WERI-Rb-1 (cell line): Measurements from ENCODE around the gene CUX1.

Experiments used
- DNase-seq: peaks from one replicate; pipeline ENCODE4 v3.0.0-alpha.2; 2020
- H3K27ac ChIP-seq: fragments of 250-450 bp; sonication (Bioruptor Pico); 2 replicates; pipeline ENCODE4 v1.5.1; 2020; ENCODE audit warnings: mild to moderate bottlenecking, moderate library complexity
- H3K27me3 ChIP-seq: fragments of 250-450 bp; sonication (Bioruptor Pico); 2 replicates; pipeline ENCODE4 v1.5.1; 2021; ENCODE audit warnings: mild to moderate bottlenecking, low read depth, moderate library complexity; ENCODE audit not compliant: insufficient read depth, severe bottlenecking
- H3K36me3 ChIP-seq: fragments of 250-450 bp; sonication (Bioruptor Pico); 2 replicates; pipeline ENCODE4 v1.5.1; 2020; ENCODE audit warnings: mild to moderate bottlenecking, moderate library complexity
- H3K4me3 ChIP-seq: 2 replicates; pipeline ENCODE4 v1.5.1; 2011; ENCODE audit warnings: low read depth, mild to moderate bottlenecking, control low read depth, low read length
- H3K9me3 ChIP-seq: fragments of 250-450 bp; sonication (Bioruptor Pico); 2 replicates; pipeline ENCODE4 v1.5.1; 2021; ENCODE audit warnings: mild to moderate bottlenecking, moderate library complexity; ENCODE audit not compliant: severe bottlenecking
- TF ChIP-seq, protein P1 (sequence below): IDR thresholded peaks from 2 replicates; pipeline ENCODE4 v1.5.1; 2011; ENCODE audit warnings: low read depth, mild to moderate bottlenecking, control low read depth, inconsistent platforms, low read length

Gene CUX1

DNA sequence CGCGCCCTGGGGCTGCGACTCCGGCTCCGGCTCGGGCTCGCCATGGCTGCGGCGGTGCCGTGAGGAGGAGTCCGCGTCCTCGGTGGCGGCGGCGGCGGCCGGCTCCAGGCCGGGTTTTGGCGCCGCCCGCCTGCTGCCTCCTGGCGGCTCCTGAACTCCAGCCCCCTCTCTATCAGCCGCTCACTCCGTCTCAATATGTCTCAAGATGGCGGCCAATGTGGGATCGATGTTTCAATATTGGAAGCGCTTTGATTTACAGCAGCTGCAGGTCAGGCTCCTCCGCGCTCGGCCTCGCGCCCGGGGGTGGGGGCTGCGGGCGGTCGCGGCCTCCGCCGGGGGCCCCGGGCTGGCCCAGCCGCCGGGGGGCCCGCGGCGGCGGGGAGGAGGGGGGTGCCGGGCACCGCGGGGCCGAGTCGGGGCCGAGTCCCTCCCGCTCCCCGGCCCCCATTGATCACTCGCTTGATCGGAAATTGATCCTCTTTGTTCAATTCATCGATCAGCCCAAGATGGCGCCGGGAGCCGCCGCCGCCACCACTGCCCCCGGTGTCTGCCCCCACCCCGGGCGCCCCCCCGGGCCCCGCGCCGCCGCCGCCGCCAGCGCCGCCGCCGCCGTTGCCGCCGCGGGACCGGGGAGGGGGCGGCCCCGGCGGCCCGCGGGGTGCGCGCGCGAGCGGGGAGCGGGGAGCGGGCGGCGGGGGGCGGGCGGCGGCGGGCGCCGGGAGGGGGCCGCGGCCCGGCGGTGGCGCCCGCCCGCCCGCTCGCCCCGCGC lies 1.4 kb upstream of the CUX1 start:
- Histone ChIP-seq H3K27me3 (peaks cover 5% of the 10 kb centered on the region), H3K36me3 (no peaks in the 10 kb centered on the region; the same call in none of the 2 replicates), H3K9me3 (no peaks in the 10 kb centered on the region), H3K4me3 (peak overlapping the region; percentile 41), H3K27ac (peak overlapping the region; percentile 83)
- TF ChIP-seq, protein P1, sequence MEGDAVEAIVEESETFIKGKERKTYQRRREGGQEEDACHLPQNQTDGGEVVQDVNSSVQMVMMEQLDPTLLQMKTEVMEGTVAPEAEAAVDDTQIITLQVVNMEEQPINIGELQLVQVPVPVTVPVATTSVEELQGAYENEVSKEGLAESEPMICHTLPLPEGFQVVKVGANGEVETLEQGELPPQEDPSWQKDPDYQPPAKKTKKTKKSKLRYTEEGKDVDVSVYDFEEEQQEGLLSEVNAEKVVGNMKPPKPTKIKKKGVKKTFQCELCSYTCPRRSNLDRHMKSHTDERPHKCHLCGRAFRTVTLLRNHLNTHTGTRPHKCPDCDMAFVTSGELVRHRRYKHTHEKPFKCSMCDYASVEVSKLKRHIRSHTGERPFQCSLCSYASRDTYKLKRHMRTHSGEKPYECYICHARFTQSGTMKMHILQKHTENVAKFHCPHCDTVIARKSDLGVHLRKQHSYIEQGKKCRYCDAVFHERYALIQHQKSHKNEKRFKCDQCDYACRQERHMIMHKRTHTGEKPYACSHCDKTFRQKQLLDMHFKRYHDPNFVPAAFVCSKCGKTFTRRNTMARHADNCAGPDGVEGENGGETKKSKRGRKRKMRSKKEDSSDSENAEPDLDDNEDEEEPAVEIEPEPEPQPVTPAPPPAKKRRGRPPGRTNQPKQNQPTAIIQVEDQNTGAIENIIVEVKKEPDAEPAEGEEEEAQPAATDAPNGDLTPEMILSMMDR, result peak; percentile 15; the same call in 1 of the 2 replicates
- DNase-seq, result peak; percentile 78

DNA sequence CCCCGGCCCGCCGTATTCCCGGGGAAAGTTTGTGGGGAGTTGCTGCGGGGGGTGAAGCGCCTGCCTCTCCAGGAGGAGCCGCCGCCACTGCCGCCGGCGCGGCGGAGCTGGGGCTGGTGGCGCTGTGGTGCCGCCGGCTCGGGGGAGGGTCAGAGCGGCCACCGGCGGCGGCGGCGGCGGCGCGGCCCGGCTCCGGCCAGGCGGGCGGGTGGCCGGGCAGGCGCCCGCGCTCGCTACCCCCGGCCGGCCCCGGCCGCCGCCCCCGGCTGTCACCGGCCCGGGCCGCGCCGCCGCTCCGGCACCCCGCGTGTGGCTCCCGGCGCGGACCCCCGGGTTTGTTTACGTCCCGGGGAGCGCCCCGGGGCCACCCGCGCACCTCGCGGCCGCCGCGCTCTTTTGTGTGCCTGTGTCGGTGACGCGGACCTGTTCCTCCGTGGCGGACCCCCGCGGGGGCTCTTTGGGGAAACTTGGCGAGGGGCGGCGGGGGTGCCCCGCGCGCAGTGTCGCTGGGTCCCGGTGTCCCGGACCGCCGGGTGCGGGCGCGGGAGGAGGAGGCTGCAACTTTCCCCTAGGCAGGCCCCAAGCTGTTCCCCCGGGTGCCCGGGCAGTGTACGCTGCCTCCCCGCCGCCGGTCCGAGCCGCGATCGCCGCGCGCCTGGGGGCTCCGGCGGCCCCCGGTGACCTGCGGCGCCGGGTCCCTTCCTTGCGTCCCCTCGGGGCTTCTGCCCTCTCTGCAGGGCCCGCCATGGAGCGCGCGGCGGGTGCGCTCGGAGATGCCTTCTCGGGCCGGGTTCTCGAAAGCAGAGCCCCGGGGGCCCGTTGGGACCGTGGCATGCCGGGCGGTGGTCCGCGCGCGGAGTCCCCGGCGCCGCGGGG lies 593 bp upstream of the CUX1 start:
- peak; percentile 54 for DNase-seq
- no peaks in the 10 kb centered on the region; the same call in none of the 2 replicates for H3K36me3 ChIP-seq
- peak overlapping the region; percentile 60 for H3K4me3 ChIP-seq
- no peaks in the 10 kb centered on the region for H3K9me3 ChIP-seq
- peak overlapping the region; percentile 49 for H3K27ac ChIP-seq
- TF ChIP-seq, protein P1, result peak; percentile 34; the same call in 1 of the 2 replicates
- H3K27me3 ChIP-seq, result peaks cover 5% of the 10 kb centered on the region

DNA sequence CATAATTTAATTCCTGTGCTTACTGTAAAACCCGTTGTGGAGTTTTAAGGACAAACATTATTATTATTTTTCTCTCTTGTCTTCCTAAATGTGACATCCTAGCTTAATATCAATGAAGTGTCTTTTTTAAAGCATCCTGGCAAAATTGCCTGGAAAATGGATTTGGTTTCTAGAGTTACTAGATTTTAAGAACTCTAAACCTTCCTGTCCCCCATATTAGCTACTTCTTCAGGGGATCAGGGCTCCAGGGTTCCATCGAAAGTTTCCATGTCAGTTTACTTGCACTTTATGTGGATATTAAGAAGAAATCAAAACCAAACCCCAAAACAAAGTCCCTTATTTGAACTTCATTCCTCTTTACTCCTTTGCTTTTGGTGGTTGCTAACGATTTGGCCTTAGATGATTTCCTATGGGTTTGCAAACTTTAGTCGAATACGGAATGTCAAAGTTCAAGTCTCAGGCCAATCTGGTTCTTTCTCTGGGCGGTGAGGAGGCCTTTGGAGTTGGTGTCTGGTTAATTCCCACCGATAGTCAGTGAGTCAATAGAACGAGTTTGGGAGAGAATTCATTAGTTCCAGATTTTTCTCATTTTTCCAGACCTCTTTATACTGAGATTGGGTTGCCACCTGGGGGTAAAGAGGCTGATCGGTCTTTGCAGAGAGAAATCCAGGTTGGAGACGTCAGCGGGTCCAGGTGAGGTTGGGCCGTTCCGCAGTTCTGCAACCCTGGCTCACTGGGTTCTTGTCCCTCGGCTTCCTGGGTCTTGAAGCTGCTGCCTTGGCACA lies 1.1 kb downstream of the CUX1 start:
- Histone ChIP-seq H3K36me3 (no peaks in the 10 kb centered on the region; the same call in none of the 2 replicates), H3K27me3 (peaks cover 5% of the 10 kb centered on the region), H3K27ac (no peak overlapping the region), H3K4me3 (no peak overlapping the region), H3K9me3 (no peaks in the 10 kb centered on the region)
- TF ChIP-seq, protein P1, result no peak
- DNase-seq, result no peak

DNA sequence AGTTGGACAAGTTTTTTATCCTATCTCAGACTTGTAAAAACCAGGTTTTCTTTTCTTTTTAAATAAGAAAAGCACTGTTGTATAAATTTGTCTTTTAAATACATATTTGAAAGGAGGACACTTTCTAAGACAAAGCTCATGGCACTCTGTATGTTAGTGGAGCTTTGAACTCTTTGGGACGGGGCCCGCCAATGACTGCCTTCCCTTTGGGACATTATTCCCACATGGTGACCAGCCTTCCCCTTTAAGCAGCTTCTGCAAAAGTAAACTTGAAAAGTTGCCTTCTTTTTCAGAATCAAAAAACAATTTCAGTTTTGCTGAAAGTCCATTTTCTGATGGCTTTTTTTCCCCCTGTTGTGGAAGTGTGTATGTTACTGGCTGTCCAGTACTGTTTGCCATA lies 1.8 kb downstream of the CUX1 start:
- no peak overlapping the region for H3K4me3 ChIP-seq

More for the DNA sequence above, 1.8 kb downstream of the CUX1 start:
- no peaks in the 10 kb centered on the region; the same call in none of the 2 replicates for H3K36me3 ChIP-seq
- TF ChIP-seq, protein P1, result no peak
- no peak for DNase-seq
- no peaks in the 10 kb centered on the region for H3K9me3 ChIP-seq
- peaks cover 5% of the 10 kb centered on the region for H3K27me3 ChIP-seq
- H3K27ac ChIP-seq, result no peak overlapping the region
